GM12891 (cell line): Measurements from ENCODE around the gene PLCB1.

ENCODE experiments used
- PAX5 ChIP-seq: IDR thresholded peaks from 2 replicates; pipeline ENCODE4 v1.6.1; 2011; ENCODE audit warnings: low read length, moderate library complexity, mild to moderate bottlenecking; ENCODE audit not compliant: insufficient read depth, severe bottlenecking
- POLR2A ChIP-seq: IDR thresholded peaks from 2 replicates; pipeline ENCODE4 v1.6.1; 2011; ENCODE audit warnings: low read depth, low read length, control low read depth
- POLR2AphosphoS5 ChIP-seq: IDR thresholded peaks from 2 replicates; pipeline ENCODE4 v1.6.1; 2011; ENCODE audit warnings: low read depth, low read length, control low read depth
- POU2F2 ChIP-seq: IDR thresholded peaks from 2 replicates; pipeline ENCODE4 v1.6.1; 2011; ENCODE audit warnings: low read depth, mild to moderate bottlenecking, control low read depth, low read length, moderate library complexity
- TAF1 ChIP-seq: IDR thresholded peaks from 2 replicates; pipeline ENCODE4 v1.6.1; 2011; ENCODE audit warnings: low read depth, low read length, control low read depth

DNA sequence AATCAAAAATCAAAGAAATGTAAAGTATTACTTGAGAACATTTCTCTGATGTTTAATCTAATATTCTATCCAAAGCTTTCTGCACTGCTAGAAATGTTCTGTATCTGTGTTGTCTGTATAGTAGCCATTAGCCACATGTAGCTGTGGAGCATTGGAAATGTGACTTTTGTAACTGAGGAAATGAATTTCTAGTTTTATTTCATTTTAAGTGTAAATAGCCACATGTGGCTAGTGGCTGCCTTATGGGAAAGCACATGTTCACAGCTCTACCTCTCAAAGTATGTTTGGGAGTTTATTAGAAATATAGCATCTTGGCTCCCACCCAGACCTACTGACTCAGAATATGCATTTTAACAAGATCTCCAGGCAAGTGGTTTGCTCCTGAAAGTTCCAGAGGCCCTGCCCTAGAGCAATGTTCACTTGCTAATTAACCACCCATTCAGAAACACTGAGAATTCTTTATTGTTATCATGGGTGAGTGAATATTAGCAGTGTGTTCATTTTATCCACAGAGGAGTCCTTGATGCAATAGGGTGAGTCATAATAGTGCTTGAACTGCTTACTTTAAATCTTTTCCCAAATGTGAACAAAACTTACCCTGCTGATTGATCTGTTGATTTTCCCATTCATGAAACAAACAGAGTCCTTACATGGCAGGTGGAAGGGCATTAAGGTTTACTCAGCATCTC lies 282.7 kb downstream of the PLCB1 start:
- no peak for TF ChIP-seq POLR2A
- no peak for TF ChIP-seq POLR2AphosphoS5
- TF ChIP-seq TAF1: no peak
- no peak for TF ChIP-seq PAX5
- no peak for TF ChIP-seq POU2F2
